Uterus (tissue), 2 donors: ENCODE measurements around the gene WNT16.

ENCODE experiments used
- POLR2A ChIP-seq, 2 donors: fragments of 450-650 bp; IDR thresholded peaks; one replicate each; pipeline ENCODE4 v1.6.1; 2016; ENCODE audit warnings: antibody characterized with exemption in 2 of 2, mild to moderate bottlenecking in 1 of 2, moderate library complexity in 1 of 2
- TF ChIP-seq, protein P1 (sequence below), 4 experiments: fragments of 200-600 bp in 2 of 4; fragments of 450-650 bp in 2 of 4; sonication (generic) in 2 of 4; IDR thresholded peaks; one replicate each; pipeline ENCODE4 v1.5.1; 2016 to 2019; ENCODE audit warnings: antibody characterized with exemption in 4 of 4, mild to moderate bottlenecking in 2 of 4, moderate library complexity in 1 of 4

DNA sequence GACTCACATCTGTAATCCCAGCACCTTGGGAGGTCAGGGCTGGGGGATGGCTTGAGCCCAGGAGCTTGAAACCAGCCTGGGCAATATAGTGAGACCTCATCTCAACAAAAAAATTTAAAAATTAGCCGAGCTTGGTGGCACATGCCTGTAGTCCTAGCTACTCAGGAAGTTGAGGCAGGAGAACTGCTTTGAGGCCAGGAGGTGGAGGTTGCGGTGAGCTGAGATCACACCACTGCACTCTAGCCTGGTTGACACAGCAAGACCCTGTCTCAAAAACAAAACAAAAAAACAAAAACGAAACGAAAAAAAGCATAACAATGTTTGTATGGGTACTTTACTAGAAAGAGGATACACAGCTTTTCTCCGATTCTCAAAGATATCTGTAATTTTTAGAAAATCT lies 31.8 kb downstream of the WNT16 start:
- TF ChIP-seq, protein P1, sequence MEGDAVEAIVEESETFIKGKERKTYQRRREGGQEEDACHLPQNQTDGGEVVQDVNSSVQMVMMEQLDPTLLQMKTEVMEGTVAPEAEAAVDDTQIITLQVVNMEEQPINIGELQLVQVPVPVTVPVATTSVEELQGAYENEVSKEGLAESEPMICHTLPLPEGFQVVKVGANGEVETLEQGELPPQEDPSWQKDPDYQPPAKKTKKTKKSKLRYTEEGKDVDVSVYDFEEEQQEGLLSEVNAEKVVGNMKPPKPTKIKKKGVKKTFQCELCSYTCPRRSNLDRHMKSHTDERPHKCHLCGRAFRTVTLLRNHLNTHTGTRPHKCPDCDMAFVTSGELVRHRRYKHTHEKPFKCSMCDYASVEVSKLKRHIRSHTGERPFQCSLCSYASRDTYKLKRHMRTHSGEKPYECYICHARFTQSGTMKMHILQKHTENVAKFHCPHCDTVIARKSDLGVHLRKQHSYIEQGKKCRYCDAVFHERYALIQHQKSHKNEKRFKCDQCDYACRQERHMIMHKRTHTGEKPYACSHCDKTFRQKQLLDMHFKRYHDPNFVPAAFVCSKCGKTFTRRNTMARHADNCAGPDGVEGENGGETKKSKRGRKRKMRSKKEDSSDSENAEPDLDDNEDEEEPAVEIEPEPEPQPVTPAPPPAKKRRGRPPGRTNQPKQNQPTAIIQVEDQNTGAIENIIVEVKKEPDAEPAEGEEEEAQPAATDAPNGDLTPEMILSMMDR (IDR thresholded peaks at IDR 0.05) = no peak
- TF ChIP-seq POLR2A (IDR thresholded peaks at IDR 0.05) = no peak
